SK-N-SH (cell line): ENCODE measurements around the gene ELMO3.

Experiments
- CTCF ChIP-seq: fragments of 200-600 bp; sonication (generic); IDR thresholded peaks from 2 replicates; pipeline ENCODE4 v1.6.1; 2017; ENCODE audit warnings: antibody characterized with exemption, mild to moderate bottlenecking, moderate library complexity
- FOSL2 ChIP-seq: IDR thresholded peaks from 2 replicates; pipeline ENCODE4 v1.4.0; 2012; ENCODE audit warnings: low read depth, mild to moderate bottlenecking, moderate library complexity, borderline replicate concordance
- MXI1 ChIP-seq: IDR thresholded peaks from 2 replicates; pipeline ENCODE4 v1.6.1; 2012; ENCODE audit warnings: mild to moderate bottlenecking, low read depth, low read length, improper control_type of control experiment
- POLR2AphosphoS5 ChIP-seq: IDR thresholded peaks from 2 replicates; pipeline ENCODE4 v1.6.1; 2012; ENCODE audit warnings: low read depth, low read length
- REST ChIP-seq: IDR thresholded peaks from 2 replicates; pipeline ENCODE4 v1.6.1; 2012; ENCODE audit warnings: mild to moderate bottlenecking, low read depth, low read length, moderate library complexity
- RFX5 ChIP-seq: IDR thresholded peaks from 2 replicates; pipeline ENCODE4 v1.6.1; 2012; ENCODE audit warnings: mild to moderate bottlenecking, improper control_type of control experiment, low read length
- RXRA ChIP-seq: IDR thresholded peaks from 2 replicates; pipeline ENCODE4 v1.4.0; 2012; ENCODE audit warnings: low read depth, mild to moderate bottlenecking, borderline replicate concordance
- TAF1 ChIP-seq: IDR thresholded peaks from 2 replicates; pipeline ENCODE4 v1.6.1; 2012; ENCODE audit warnings: low read depth, mild to moderate bottlenecking, low read length, moderate library complexity, borderline replicate concordance
- TCF12 ChIP-seq: IDR thresholded peaks from 2 replicates; pipeline ENCODE4 v1.4.0; 2012
- USF1 ChIP-seq: IDR thresholded peaks from 2 replicates; pipeline ENCODE4 v1.4.0; 2012; ENCODE audit warnings: low read depth, borderline replicate concordance
- TF ChIP-seq, protein P1 (sequence below): fragments of 150-350 bp; IDR thresholded peaks from 2 replicates; pipeline ENCODE4 v1.6.1; 2017; ENCODE audit warnings: antibody characterized with exemption, low read length, low read depth, borderline replicate concordance
- TF ChIP-seq, protein P2 (sequence below): IDR thresholded peaks from 2 replicates; pipeline ENCODE4; 2012

DNA sequence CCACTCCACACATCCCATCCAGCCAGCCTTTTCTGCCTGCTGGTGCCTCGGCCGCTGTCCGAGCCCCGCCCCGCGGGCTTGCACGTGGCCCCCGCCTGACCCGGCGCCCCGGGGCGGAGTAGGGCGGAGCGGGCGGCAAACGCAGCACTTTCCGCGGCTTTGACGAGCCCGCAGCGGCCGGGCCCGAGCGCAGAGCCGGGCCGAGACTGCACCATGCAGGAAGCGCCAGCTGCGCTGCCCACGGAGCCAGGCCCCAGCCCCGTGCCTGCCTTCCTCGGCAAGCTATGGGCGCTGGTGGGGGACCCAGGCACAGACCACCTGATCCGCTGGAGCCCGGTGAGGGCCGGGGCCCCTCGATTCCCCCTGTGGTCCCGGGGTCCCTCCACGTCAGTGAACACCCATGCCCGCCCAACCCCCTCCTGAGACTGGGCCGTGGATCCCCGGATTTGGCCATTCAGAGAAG is 34.3 kb upstream of the ELMO3 start, which contains the start of gene HSF4:
- no peak for TF ChIP-seq TCF12
- TF ChIP-seq FOSL2: no peak
- TF ChIP-seq RFX5: no peak
- TF ChIP-seq CTCF: no peak
- no peak for TF ChIP-seq TAF1
- TF ChIP-seq, protein P1, sequence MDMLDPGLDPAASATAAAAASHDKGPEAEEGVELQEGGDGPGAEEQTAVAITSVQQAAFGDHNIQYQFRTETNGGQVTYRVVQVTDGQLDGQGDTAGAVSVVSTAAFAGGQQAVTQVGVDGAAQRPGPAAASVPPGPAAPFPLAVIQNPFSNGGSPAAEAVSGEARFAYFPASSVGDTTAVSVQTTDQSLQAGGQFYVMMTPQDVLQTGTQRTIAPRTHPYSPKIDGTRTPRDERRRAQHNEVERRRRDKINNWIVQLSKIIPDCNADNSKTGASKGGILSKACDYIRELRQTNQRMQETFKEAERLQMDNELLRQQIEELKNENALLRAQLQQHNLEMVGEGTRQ: no peak
- TF ChIP-seq RXRA: no peak
- TF ChIP-seq, protein P2, sequence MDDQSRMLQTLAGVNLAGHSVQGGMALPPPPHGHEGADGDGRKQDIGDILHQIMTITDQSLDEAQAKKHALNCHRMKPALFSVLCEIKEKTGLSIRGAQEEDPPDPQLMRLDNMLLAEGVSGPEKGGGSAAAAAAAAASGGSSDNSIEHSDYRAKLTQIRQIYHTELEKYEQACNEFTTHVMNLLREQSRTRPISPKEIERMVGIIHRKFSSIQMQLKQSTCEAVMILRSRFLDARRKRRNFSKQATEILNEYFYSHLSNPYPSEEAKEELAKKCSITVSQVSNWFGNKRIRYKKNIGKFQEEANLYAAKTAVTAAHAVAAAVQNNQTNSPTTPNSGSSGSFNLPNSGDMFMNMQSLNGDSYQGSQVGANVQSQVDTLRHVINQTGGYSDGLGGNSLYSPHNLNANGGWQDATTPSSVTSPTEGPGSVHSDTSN: no peak
- TF ChIP-seq POLR2AphosphoS5: no peak
- no peak for TF ChIP-seq REST
- no peak for TF ChIP-seq USF1
- TF ChIP-seq MXI1: peak; percentile 51; the same call in 1 of the 2 replicates
